Hematopoietic multipotent progenitor cell treated with erythropoietin and hydrocortisone succinate and interleukin-3 and kit ligand, for 4 days (in vitro differentiated cells): ENCODE results near the gene CRACR2A.

ENCODE experiments used
- DNase-seq: peaks from one replicate; pipeline ENCODE4 v3.0.0-alpha.2; 2015

The CRACR2A gene

GRCh38 chr12:3752096-3752709 lies 706 bp downstream of the CRACR2A start:
- peak; percentile 88 for DNase-seq

GRCh38 chr12:3751151-3752095 lies 1.5 kb downstream of the CRACR2A start:
- DNase-seq = no peak

- no peak for DNase-seq
These were observed 2.3 kb downstream of the CRACR2A start for GRCh38 chr12:3750616-3751015.

GRCh38 chr12:3748620-3749019 lies 4.3 kb downstream of the CRACR2A start:
- no peak for DNase-seq

- DNase-seq = no peak
These were observed 4.8 kb downstream of the CRACR2A start for GRCh38 chr12:3747976-3748619.

- no peak for DNase-seq
These were observed 5.4 kb downstream of the CRACR2A start for GRCh38 chr12:3747543-3747942.

- DNase-seq = no peak
These were observed 6.2 kb downstream of the CRACR2A start for GRCh38 chr12:3746758-3747157.

DNA sequence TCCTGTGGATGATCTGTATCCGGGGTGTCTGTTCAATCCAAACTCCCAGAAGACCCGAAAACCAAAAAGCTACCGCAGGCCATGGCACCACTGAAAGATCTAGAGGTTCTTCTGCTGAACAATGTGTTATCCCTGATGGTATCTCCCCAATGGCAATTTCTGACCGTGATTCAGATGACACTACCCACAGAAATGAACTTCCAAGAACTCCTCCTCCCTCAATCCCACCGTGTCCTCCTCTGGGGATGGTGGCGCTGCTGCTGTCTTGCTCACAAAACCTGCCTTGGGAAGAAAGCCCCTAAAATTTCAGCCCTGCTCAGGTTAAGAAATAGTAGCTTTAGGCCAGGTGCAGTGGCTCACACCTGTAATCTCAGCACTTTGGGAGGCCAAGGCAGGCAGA lies 7.8 kb downstream of the CRACR2A start:
- DNase-seq = no peak

GRCh38 chr12:3744229-3744901 lies 8.5 kb downstream of the CRACR2A start:
- peak; percentile 38 for DNase-seq

DNA sequence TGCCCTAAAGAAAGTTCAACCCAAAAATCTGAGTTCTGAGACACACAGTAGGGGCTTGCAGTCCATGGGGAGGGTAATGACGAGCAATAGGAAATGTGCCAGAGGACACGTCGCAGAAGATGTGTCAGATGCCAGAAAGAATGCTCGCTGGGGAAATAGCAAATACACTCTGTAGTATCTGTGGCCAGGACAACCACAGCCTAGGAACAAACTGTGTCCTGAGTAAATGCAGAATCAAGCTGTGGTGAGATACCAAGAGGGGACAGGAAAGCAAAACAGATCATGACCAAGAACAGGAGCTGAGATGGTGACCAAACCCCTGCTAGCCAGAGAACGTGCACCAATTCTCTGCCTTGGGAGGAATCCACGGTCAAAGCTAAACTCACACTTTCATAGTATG lies 9.1 kb downstream of the CRACR2A start:
- DNase-seq = peak; percentile 26

DNA sequence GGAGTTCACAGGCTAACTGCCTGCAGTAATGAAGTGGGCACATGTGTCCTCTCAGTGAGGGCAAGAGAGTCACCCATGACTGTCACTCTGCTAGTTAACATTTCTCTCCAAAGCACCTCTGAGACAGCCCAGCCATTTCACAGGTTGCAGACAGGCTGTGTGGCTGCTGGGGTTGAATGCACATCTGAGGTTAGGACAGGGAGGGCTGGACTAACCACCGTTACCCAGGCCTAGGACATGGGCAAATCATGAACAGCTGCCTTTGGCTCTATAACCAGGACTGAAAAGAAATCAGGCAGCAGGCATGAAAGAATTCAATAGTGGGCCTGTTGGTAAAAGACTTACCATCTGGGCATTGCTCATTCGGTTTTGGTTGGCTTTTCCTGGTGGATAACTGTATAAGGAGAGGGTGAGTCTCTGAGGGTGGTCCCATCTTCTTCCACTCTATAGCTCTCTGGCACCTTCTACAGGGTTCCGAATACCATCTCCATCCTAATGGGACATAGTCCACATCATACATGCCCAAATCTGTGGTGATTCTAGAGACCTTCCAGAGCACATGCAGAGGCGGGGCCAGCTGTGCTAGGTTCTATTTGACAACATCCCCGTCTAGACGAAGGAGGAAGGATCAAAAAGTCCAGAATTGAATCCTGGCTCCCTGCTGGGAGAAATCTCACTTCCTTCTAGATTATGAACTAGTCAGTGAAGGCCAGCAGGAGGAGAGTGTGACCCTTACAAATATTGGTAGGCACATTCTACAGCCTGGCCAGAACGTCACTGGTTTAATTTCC lies 10.8 kb downstream of the CRACR2A start:
- DNase-seq = no peak

DNA sequence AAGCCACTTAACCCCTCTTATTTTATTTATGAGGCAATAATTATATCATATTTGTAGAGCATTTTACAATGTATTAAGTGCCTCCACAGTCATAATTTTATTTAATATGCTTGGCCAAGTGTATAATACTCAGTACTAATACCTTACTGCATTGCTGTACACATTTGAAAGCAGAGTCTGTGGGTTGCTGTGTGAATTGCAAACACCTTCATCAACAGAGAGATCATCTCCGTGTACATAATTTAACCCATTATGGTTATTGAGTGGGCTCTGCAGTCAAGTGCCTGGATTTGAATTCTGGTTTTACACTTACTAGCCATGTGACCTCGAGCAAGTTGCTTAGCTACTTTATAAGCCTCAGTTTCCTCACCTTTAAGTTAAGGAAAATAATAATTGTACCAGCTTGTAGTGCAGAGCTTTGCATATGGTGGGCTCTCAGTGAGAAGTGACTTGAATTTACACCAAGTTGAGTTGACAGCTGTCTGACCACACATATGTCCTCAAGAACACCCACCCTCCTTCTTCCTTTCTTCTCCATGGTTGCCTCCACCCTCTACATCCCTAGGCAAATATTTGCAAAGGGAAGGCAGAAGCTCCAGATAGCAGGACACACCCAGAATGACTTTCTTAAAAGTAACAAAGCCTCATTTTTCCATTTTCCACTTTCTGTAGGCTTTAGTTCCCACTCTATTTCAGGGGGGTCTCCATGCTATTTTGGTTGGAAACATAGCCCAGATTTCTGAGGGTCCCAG lies 12.3 kb downstream of the CRACR2A start:
- DNase-seq = no peak

GRCh38 chr12:3735432-3735831 lies 17.5 kb downstream of the CRACR2A start:
- no peak for DNase-seq

DNA sequence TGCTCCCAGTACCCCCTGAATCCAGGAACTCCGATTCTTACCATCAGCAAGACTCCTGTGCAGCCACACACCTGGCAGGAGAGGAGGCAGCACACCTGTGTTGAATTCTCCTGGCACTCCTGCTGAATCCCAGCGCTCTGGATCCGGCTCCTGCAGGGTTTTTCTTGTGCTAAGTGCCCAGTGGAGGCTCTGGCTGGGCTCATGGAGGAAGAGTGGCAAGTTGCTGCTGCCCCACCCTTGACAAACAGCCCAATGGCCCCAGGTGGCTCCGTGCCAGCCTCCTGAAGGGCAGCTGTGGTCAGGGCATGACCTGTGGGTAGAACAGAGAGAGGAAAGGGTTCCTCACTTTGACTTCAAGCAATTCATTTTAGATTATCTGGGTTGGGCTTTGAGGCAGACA lies 20.0 kb downstream of the CRACR2A start:
- peak; percentile 35 for DNase-seq

- DNase-seq = no peak
These were observed 22.8 kb downstream of the CRACR2A start for GRCh38 chr12:3730111-3730510.

GRCh38 chr12:3728686-3729085 lies 24.2 kb downstream of the CRACR2A start:
- DNase-seq = peak; percentile 86

DNA sequence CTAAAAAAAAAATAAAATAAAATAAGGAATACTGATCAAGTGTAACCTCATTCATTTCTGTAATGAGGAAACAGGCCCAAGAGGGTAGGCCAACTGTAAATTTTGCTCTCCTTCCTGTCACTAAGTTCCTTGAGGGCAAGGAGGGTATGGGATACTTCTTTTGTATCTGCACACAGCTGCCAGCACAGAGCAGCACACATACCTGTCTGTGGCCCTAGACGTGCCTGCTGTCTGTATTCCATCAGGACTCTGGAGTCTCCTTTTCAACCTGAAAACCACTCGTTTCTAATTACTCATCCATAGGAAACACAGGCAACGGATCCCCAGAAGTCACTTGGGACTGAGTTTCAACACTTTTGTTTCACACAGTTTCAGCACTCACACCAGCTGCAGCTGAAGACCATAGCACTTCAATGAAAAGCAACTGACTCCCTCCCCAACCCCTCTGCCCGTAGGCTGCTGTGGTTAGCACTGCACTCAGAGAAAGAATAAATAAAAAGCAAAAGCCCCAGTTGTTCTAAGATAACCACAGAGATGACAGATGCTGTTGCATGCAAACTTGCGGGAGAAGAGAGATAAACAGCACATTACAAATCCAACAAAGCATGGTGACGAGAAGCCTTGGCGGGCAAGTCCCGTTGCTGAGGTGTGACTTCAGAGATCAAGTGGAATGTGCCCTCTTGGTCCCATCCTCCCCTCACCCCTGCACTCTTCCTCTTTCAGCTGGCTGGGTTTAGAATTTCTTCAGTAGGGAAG lies 24.9 kb downstream of the CRACR2A start:
- peak; percentile 85 for DNase-seq

DNA sequence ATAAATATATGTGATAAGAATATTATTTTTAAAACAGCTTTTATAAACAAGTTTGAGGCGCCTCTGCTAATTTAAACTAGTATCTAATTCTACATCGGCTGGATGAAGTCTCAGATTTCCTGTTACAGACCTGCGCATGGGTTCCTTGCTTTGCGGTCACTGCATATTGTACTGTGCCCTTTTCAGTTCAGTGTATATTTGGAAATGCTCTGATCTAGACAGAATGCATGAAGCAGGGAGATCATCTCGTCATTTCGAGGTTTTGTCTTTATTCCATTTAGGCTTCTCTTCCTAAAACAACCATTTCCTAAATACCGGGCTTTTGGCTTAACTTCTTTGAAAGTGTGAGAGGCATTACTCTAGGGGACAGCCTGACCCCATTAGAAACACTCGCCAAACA lies 25.6 kb downstream of the CRACR2A start:
- no peak for DNase-seq

DNA sequence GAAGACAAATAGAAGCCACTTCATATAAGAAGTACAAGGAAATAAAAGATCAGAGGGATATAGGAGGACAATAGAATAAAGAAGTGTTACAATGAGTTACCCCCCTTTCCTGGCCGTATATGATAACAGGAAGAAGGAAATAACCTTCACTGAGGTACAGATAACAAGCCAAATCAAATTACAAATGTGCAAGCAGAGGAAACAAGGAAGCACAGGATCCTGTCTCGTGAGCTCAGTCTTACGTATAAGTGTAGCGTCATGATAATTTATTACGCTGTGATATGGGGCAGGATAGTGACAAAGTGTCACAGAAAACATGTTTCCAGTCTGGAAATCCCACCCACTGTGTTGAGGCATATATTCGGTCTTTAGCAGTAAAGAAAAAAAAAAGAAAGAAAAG lies 26.5 kb downstream of the CRACR2A start:
- peak; percentile 53 for DNase-seq

GRCh38 chr12:3725388-3726115 lies 27.4 kb downstream of the CRACR2A start:
- peak; percentile 25 for DNase-seq
